ENCODE measurements around the gene SORCS1. TPM values are rescaled to one million over a fixed set of nuclear protein-coding genes. Genes with fewer than 3 reads are reported as not detected.

SORCS1 gene
- total and polyA plus RNA-seq, 8 donors, result 0.46 to 2.6 (median 1.6) TPM

DNA sequence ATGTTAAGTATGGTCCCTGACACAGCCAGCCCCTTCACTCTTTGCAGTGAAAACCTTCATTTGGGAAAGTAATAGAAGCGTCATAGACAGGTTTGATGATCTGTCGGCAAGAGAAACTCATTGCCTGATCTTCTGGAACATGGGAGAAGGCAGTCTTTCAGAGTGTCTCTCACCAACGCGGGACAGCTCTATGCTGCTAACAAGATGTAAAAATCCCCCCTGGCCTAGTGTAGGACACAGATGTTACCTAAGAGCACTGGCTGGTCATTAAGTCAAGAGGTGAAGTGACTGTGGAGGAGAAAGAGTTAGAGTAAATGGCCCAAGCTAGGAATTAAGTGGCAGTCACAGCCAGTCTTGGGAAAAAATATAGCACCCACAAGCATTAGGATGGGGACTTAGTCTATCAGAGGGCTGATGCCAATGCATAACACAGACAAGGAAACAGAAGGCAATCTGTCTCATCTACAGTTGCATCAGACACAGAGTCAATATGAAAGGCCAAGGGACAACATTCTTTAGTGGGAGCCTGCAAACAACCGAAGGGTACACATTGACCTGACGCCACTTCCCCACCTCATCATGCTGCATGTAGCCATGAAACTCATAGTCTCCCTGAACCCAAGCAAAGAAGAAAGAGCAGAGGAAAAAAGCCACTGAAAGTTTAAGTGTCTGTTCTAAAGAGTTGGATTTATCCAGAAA is 69.5 kb downstream of the SORCS1 start:
- Histone ChIP-seq H3K4me3 (no peak overlapping the region), H3K27ac (no peak overlapping the region), H3K27me3 (no peaks in the 10 kb centered on the region), H3K36me3 (no peaks in the 10 kb centered on the region), H3K9me3 (no peaks in the 10 kb centered on the region), H3K4me1 (no peaks in the 10 kb centered on the region)
- no peak for ATAC-seq
- TF ChIP-seq, protein P1, sequence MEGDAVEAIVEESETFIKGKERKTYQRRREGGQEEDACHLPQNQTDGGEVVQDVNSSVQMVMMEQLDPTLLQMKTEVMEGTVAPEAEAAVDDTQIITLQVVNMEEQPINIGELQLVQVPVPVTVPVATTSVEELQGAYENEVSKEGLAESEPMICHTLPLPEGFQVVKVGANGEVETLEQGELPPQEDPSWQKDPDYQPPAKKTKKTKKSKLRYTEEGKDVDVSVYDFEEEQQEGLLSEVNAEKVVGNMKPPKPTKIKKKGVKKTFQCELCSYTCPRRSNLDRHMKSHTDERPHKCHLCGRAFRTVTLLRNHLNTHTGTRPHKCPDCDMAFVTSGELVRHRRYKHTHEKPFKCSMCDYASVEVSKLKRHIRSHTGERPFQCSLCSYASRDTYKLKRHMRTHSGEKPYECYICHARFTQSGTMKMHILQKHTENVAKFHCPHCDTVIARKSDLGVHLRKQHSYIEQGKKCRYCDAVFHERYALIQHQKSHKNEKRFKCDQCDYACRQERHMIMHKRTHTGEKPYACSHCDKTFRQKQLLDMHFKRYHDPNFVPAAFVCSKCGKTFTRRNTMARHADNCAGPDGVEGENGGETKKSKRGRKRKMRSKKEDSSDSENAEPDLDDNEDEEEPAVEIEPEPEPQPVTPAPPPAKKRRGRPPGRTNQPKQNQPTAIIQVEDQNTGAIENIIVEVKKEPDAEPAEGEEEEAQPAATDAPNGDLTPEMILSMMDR (IDR thresholded peaks at IDR 0.05), result no peak
- DNase-seq, result no peak
- no peak for FAIRE-seq
- WGBS, 2 donors, result 59 to 67% methylated on average over 6 of the region's 6 CpGs
- intact Hi-C loops (cut with DNase I), result no loop called here

DNA sequence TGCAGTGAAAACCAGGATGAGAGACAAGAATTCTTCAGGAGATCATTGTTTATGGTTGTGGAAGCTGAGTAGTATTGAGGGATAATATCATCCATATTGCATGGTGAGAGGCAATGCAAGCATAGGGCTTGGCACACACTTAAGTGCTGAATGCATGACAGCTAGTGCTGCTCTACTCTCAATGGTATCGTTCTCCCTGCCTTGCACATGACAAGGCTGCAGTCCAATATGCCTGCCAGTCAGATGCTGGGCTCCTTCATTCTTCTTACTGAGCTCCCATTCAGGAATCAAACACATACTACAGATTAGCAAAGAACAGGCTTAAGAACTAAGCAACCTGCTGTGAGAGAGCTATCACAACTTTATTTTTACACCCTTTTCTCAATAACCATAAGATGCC is 72.2 kb downstream of the SORCS1 start:
- no peaks in the 10 kb centered on the region for H3K36me3 ChIP-seq
- no peak for ATAC-seq
- H3K4me3 ChIP-seq, result no peak overlapping the region
- H3K4me1 ChIP-seq, result no peaks in the 10 kb centered on the region
- no peaks in the 10 kb centered on the region for H3K27me3 ChIP-seq
- no peaks in the 10 kb centered on the region for H3K9me3 ChIP-seq
- no peak for DNase-seq
- FAIRE-seq, result no peak
- no peak overlapping the region for H3K27ac ChIP-seq
- TF ChIP-seq, protein P1 (IDR thresholded peaks at IDR 0.05), result no peak
- intact Hi-C loops (cut with DNase I), result no loop called here
- WGBS, 2 donors, result 52 to 59% methylated on average over 1 of the region's 1 CpG

DNA sequence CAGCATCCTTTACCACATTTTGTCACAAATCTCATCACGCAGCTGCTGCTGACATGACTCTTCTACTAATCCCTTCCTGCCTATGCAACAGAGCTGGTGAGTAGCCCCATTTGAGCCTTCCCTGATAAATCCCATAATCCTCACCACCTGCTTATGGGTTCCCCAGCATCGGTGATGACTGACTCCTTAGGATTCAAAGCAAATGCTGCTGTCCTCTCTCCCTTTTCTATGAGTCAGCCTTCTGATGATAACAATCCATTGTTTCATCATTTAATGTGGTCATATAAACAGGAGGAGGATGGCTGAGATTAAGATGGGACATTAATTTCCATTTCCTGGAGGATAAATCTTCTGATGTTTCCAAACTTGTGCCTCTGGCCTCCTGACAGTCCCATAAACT is 73.4 kb downstream of the SORCS1 start:
- H3K36me3 ChIP-seq, result no peaks in the 10 kb centered on the region
- no peaks in the 10 kb centered on the region for H3K4me1 ChIP-seq
- WGBS, 2 donors, result 59 to 74% methylated on average over 2 of the region's 2 CpGs
- no peak overlapping the region for H3K4me3 ChIP-seq
- no peaks in the 10 kb centered on the region for H3K9me3 ChIP-seq
- DNase-seq (no peak), ATAC-seq (no peak), FAIRE-seq (no peak)
- TF ChIP-seq, protein P1 (IDR thresholded peaks at IDR 0.05), result no peak
- intact Hi-C loops (cut with DNase I), result no loop called here
- H3K27ac ChIP-seq, result no peak overlapping the region
- no peaks in the 10 kb centered on the region for H3K27me3 ChIP-seq

DNA sequence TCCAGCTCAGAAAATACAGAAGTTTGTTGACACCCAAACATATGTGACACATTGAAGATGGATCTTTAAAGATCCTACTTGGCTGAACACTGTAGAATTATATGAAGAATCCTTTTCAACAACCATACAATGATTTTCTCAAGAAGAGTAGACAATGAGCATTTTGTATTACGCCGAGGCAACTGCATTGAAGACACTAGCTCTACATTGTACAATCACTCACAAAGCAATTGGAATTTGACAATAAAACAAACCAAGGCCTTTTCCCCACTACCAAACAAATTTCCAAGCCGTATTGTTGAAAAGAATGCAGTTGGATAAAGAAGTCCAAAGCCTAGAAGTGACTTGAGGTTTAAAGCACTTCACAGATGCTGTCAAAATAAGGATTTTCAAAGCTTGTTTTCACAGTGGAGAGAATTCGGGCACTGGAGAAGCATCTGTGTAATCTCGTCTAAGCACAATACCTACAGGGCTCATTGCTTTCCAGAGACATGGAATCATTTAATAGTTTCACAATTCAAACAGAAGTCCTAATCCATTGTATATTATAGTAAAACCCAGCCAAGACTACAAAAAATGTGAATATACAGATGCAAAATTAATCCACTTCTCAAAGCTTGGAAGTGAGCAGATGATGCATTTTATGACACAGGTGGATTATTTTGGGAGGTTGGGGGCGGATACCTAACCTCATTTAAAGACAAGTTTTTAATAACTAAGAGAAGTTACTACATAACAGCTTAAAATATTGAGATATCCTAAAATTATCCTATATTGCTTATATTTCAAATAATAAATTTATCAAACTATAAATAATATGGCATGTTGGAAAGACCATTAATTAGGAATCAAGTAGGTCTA is 78.6 kb downstream of the SORCS1 start:
- no peak for ATAC-seq
- intact Hi-C loops (cut with DNase I), result no loop called here
- Histone ChIP-seq H3K4me3 (no peak overlapping the region), H3K36me3 (no peaks in the 10 kb centered on the region), H3K27me3 (no peaks in the 10 kb centered on the region), H3K4me1 (no peaks in the 10 kb centered on the region), H3K9me3 (no peaks in the 10 kb centered on the region), H3K27ac (no peak overlapping the region)
- WGBS, 2 donors, result 67 to 70% methylated on average over 6 of the region's 6 CpGs
- FAIRE-seq, result no peak
- TF ChIP-seq, protein P1 (IDR thresholded peaks at IDR 0.05), result no peak
- no peak for DNase-seq

All from pancreas (tissue), 10 donors.